ENCODE data around the gene STKLD1. TPM values are rescaled to one million over a fixed set of nuclear protein-coding genes. Genes with fewer than 3 reads are reported as not detected.

Gene STKLD1
- total RNA-seq, 1 donor from 2014 or later: 0.64 TPM

DNA sequence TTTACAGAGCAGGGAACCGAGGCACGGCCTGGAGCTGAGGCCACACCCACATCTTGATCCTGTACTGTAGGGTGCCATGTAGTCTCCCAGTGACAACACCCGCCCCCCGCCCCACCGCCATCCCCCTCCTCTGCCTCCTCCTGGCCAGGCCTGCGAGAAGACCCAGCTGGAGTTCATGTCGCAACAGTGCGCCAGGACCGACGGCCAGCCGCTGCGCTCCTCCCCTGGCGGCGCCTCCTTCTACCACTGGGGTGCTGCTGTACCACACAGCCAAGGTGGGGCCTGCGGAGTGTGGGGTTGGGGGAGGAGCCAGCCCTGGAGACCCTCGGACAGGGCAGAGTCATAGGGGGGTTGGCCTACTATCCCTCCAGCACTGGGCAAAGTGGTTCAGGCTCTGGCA, 60.5 kb downstream of the STKLD1 start:
- Mint-ChIP-seq H3K27me3 (ENCODE audit: unreplicated experiment) (peaks cover 6% of the 10 kb centered on the region), H3K4me1 (ENCODE audit: unreplicated experiment) (no peaks in the 10 kb centered on the region), H3K9me3 (ENCODE audit: unreplicated experiment) (no peaks in the 10 kb centered on the region), H3K27ac (ENCODE audit: unreplicated experiment) (no peak overlapping the region), H3K4me3 (ENCODE audit: unreplicated experiment) (no peak overlapping the region), H3K36me3 (ENCODE audit: low read depth, unreplicated experiment) (peaks cover 4% of the 10 kb centered on the region)
- no peak for DNase-seq (ENCODE audit: low spot score)
- TF ChIP-seq, protein P1, sequence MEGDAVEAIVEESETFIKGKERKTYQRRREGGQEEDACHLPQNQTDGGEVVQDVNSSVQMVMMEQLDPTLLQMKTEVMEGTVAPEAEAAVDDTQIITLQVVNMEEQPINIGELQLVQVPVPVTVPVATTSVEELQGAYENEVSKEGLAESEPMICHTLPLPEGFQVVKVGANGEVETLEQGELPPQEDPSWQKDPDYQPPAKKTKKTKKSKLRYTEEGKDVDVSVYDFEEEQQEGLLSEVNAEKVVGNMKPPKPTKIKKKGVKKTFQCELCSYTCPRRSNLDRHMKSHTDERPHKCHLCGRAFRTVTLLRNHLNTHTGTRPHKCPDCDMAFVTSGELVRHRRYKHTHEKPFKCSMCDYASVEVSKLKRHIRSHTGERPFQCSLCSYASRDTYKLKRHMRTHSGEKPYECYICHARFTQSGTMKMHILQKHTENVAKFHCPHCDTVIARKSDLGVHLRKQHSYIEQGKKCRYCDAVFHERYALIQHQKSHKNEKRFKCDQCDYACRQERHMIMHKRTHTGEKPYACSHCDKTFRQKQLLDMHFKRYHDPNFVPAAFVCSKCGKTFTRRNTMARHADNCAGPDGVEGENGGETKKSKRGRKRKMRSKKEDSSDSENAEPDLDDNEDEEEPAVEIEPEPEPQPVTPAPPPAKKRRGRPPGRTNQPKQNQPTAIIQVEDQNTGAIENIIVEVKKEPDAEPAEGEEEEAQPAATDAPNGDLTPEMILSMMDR (IDR thresholded peaks at IDR 0.05; ENCODE audit: unreplicated experiment): no peak

DNA sequence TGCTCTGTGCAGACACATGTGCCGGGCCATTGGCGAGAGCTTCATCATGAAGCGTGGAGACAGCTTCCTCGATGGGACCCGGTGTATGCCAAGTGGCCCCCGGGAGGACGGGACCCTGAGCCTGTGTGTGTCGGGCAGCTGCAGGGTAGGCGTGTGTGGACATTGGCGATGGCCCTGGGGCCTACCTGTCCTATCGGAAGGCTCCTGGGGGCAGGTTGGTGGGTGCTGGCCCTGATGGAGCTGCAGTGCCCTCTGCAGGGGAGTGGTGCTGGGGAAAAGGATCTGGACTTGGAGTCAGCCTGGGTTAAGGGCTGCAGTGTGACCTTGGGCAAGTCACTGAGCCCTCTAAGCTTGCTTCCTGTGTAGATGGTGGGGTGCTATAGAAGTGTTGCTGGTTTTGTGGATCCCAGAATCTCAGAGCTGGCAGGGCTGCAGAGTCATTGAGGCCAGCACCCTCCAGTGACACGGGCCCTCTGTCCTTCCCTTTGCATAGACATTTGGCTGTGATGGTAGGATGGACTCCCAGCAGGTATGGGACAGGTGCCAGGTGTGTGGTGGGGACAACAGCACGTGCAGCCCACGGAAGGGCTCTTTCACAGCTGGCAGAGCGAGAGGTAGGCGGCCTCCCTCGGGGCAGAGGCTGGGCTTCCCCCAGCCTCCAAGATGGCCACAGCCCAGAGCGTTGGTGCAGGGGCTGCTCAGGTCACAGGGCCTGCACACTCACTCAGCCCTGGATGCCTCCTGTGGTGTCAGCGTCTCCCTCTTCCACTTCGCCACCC, 61.8 kb downstream of the STKLD1 start:
- DNase-seq (ENCODE audit: low spot score): no peak
- no peak overlapping the region for H3K27ac Mint-ChIP-seq (ENCODE audit: unreplicated experiment)
- no peaks in the 10 kb centered on the region for H3K4me1 Mint-ChIP-seq (ENCODE audit: unreplicated experiment)
- TF ChIP-seq, protein P1 (IDR thresholded peaks at IDR 0.05; ENCODE audit: unreplicated experiment): no peak
- no peak overlapping the region for H3K4me3 Mint-ChIP-seq (ENCODE audit: unreplicated experiment)
- no peaks in the 10 kb centered on the region for H3K9me3 Mint-ChIP-seq (ENCODE audit: unreplicated experiment)
- H3K27me3 Mint-ChIP-seq (ENCODE audit: unreplicated experiment): peaks cover 8% of the 10 kb centered on the region
- H3K36me3 Mint-ChIP-seq (ENCODE audit: low read depth, unreplicated experiment): no peaks in the 10 kb centered on the region

DNA sequence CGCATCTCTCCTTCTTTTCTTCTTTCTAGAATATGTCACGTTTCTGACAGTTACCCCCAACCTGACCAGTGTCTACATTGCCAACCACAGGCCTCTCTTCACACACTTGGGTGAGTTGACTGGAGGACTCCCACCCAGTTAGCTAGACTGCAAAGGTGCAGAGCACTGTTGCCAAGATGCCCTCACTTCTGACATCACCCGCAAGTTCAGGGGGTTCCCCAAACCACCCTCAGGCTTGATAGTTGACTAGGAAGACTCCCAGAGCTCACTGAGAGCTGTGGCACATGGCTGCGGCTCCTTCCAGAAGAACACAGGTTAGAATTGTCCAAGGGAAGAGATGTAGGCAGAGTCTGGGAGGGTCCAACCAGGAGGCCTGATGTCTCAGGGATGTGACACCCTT, 63.2 kb downstream of the STKLD1 start:
- no peak for DNase-seq (ENCODE audit: low spot score)
- Mint-ChIP-seq H3K4me3 (ENCODE audit: unreplicated experiment) (no peak overlapping the region), H3K27ac (ENCODE audit: unreplicated experiment) (no peak overlapping the region), H3K4me1 (ENCODE audit: unreplicated experiment) (no peaks in the 10 kb centered on the region), H3K9me3 (ENCODE audit: unreplicated experiment) (no peaks in the 10 kb centered on the region), H3K27me3 (ENCODE audit: unreplicated experiment) (peaks cover 12% of the 10 kb centered on the region), H3K36me3 (ENCODE audit: low read depth, unreplicated experiment) (no peaks in the 10 kb centered on the region)
- TF ChIP-seq, protein P1 (IDR thresholded peaks at IDR 0.05; ENCODE audit: unreplicated experiment): no peak

DNA sequence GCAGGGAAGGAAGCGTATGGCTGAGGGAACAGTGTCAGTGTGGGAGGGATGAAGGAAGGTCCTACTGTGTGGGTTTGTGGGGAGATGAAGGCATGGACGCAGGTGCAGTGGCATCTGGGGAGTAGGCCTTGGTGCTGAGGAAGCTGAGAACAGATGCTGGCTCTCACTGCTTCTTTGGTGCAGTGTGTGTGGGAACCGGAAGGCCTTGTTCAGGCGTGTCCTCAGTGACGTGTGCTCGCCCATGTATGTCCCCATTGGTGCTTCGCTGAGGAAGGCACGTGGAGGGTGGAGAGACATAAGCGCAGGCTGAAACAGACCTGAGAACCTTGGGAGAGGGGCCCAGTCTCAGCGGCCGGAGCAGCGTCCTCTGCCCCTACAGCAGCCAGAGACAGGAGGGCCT, 64.7 kb downstream of the STKLD1 start:
- Mint-ChIP-seq H3K27me3 (ENCODE audit: unreplicated experiment) (peaks cover 15% of the 10 kb centered on the region), H3K27ac (ENCODE audit: unreplicated experiment) (no peak overlapping the region), H3K4me3 (ENCODE audit: unreplicated experiment) (no peak overlapping the region), H3K4me1 (ENCODE audit: unreplicated experiment) (no peaks in the 10 kb centered on the region), H3K9me3 (ENCODE audit: unreplicated experiment) (no peaks in the 10 kb centered on the region), H3K36me3 (ENCODE audit: low read depth, unreplicated experiment) (no peaks in the 10 kb centered on the region)
- DNase-seq (ENCODE audit: low spot score): no peak
- TF ChIP-seq, protein P1 (IDR thresholded peaks at IDR 0.05; ENCODE audit: unreplicated experiment): no peak

DNA sequence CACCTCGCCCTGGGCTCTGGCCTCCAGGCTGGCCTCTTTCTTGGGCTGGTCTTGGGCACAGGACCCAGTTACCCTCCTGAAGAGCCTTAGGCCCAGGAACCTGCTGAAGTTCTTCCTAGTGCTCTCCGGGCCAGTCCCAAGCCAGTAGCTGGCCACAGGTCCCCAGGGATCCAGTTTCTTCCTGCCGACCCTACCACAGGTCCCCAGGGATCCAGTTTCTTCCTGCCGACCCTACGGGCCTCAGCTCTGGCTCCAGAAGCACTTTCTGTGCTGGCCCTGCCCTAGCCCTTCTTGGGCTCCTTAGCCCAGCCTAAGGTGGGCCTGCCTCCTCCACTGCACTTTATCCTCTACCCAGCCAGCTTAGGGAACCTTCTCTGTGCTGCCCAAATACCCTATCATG, 65.4 kb downstream of the STKLD1 start:
- Mint-ChIP-seq H3K36me3 (ENCODE audit: low read depth, unreplicated experiment) (no peaks in the 10 kb centered on the region), H3K9me3 (ENCODE audit: unreplicated experiment) (no peaks in the 10 kb centered on the region), H3K4me3 (ENCODE audit: unreplicated experiment) (peak overlapping the region; percentile 59), H3K27ac (ENCODE audit: unreplicated experiment) (no peak overlapping the region), H3K4me1 (ENCODE audit: unreplicated experiment) (no peaks in the 10 kb centered on the region), H3K27me3 (ENCODE audit: unreplicated experiment) (peaks cover 15% of the 10 kb centered on the region)
- TF ChIP-seq, protein P1 (IDR thresholded peaks at IDR 0.05; ENCODE audit: unreplicated experiment): no peak
- DNase-seq (ENCODE audit: low spot score): no peak

Measured in endothelial cell (in vitro differentiated cells).